Measurements from ENCODE around the gene MAPKAP1.

- TF ChIP-seq EZH2 (IDR thresholded peaks at IDR 0.05) (no peak), CTCF (IDR thresholded peaks at IDR 0.05) (no peak), EZH2phosphoT487 (IDR thresholded peaks at IDR 0.05) (no peak)
These were observed 55.3 kb downstream of the MAPKAP1 start for GRCh38 chr9:125651576-125652232.
